Measurements from ENCODE around the gene ERC2. TPM values are rescaled to one million over a fixed set of nuclear protein-coding genes. Genes with fewer than 3 reads are reported as not detected.

The ERC2 gene
- total and polyA plus RNA-seq, 2 of the 13 experiments (the other 11 are each of a cell fraction or from before 2014, with no cell fraction given) = 0.16 to 0.22 TPM

DNA sequence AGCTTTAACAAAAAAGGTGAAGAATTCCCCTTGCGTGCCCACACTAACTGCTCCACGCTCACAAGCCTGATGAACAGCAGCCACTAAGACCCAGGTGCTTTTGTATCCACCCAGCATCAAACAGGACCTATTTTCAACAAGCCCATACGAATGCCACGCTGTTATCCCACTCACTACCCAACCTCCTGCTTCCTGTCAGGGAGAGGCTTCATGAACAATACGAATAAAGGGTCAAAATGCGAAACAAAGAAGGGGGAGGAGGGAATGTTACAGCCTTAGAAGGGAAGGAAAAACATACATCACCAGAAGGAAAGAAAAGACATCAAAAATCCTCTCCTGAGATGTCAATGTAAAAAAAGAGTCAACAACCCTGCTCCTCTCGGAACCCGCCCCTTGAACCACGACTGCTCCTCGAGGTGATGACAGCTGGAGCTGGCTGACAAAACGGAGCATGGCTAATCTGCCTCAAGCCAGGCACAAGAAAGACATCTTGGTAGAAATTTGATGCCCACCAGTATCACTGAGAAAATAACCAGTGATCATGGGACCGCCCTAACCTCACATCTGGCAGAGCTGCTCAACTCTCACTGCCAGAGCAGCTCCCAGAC, 9.7 kb downstream of the ERC2 start (continued):
- TF ChIP-seq, protein P1, sequence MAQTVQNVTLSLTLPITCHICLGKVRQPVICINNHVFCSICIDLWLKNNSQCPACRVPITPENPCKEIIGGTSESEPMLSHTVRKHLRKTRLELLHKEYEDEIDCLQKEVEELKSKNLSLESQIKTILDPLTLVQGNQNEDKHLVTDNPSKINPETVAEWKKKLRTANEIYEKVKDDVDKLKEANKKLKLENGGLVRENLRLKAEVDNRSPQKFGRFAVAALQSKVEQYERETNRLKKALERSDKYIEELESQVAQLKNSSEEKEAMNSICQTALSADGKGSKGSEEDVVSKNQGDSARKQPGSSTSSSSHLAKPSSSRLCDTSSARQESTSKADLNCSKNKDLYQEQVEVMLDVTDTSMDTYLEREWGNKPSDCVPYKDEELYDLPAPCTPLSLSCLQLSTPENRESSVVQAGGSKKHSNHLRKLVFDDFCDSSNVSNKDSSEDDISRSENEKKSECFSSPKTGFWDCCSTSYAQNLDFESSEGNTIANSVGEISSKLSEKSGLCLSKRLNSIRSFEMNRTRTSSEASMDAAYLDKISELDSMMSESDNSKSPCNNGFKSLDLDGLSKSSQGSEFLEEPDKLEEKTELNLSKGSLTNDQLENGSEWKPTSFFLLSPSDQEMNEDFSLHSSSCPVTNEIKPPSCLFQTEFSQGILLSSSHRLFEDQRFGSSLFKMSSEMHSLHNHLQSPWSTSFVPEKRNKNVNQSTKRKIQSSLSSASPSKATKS (CRISPR knock-in tag; IDR thresholded peaks at IDR 0.05) = no peak
- TF ChIP-seq NR3C1 (CRISPR knock-in tag; IDR thresholded peaks at IDR 0.05) = no peak

DNA sequence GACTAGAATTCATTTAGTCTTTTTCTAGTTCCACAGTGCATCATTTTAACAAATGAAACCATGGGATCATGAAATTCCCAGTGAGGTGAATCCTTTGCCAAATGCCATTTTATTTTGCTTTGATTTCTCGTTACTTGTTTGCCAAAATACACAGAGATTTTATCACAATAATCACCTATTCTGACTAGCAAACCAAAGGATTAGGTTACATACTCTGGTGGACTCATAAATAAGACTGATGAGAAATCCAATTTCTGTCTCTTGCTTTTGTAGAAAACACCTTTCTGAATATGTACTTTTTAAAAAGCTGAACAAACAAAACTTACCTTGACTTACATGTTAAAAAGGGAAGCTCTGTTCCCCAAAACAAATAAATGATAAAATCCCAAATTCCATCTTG, 12.2 kb downstream of the ERC2 start:
- intact Hi-C loops (cut with micrococcal nuclease; ENCODE audit: unreplicated experiment) (no loop called here), in situ Hi-C loops (cut with HindIII; ENCODE audit: extremely low pct_ligation_motif_present, low pct_unique_long_range_greater_than_20kb) (no loop called here)
- H3K4me3 ChIP-seq (replicated peaks in 1 of 3; ENCODE audit: insufficient read depth in 1 of 3, low read depth in 2 of 3, low read length in 3 of 3) = no peak overlapping the region
- H3K9me3 ChIP-seq (ENCODE audit: low read length) = no peaks in the 10 kb centered on the region
- H3K79me2 ChIP-seq (ENCODE audit: insufficient read depth, low read length) = no peaks in the 10 kb centered on the region
- no peak overlapping the region for H2AFZ ChIP-seq (ENCODE audit: low read length)
- no peak for FAIRE-seq
- no peak for ATAC-seq
- no peaks in the 10 kb centered on the region for H3K4me1 ChIP-seq (ENCODE audit: insufficient read depth, low read length)
- H3K27me3 ChIP-seq (ENCODE audit: control insufficient read depth in 1 of 2, insufficient read depth in 2 of 2, low read length in 2 of 2) = peaks cover 0 to 16% of the 10 kb centered on the region in 2 experiments; a peak in 3 of 5 replicates
- no TSS peak for BruUV-seq (replicated peaks)
- WGBS (ENCODE audit: low lambda C conversion rate) = 0% methylated on average over 1 of the region's 1 CpG
- no peak overlapping the region for H3K27ac ChIP-seq (ENCODE audit: extremely low read length, insufficient read depth, low read length)
- no peaks in the 10 kb centered on the region for H3K36me3 ChIP-seq (replicated peaks in 1 of 2; ENCODE audit: control insufficient read depth in 1 of 2, insufficient read depth in 2 of 2, low read length in 2 of 2)
- no peak overlapping the region for H3K4me2 ChIP-seq (ENCODE audit: low read depth, low read length)
- no peaks in the 10 kb centered on the region for H4K20me1 ChIP-seq (ENCODE audit: insufficient read depth, low read length)
- CTCF ChIA-PET (ENCODE audit: low intra/inter-chr PET ratio, low total read pairs) = no interaction called here
- H3K9ac ChIP-seq (ENCODE audit: insufficient read depth, low read depth, low read length) = no peak overlapping the region
- POLR2A ChIA-PET = no interaction called here
- no peak for DNase-seq (ENCODE audit: low spot score)
- TF ChIP-seq KDM4B (CRISPR knock-in tag; IDR thresholded peaks at IDR 0.05) (no peak), ZFYVE20 (CRISPR knock-in tag; IDR thresholded peaks at IDR 0.05; ENCODE audit: borderline replicate concordance, low read depth) (no peak), NCOA5 (CRISPR knock-in tag; IDR thresholded peaks at IDR 0.05) (no peak), ZEB1 (IDR thresholded peaks at IDR 0.05; ENCODE audit: insufficient replicate concordance, low read depth) (no peak), BRCA1 (CRISPR knock-in tag; IDR thresholded peaks at IDR 0.05) (no peak), ZNF747 (CRISPR knock-in tag; IDR thresholded peaks at IDR 0.05; ENCODE audit: borderline replicate concordance) (no peak), MXD4 (CRISPR knock-in tag; IDR thresholded peaks at IDR 0.05) (no peak), ZFP37 (CRISPR knock-in tag; IDR thresholded peaks at IDR 0.05; ENCODE audit: borderline replicate concordance) (no peak), ARNT2 (CRISPR knock-in tag; IDR thresholded peaks at IDR 0.05; ENCODE audit: low read depth) (no peak), FOXA1 (IDR thresholded peaks at IDR 0.05) (no peak), FOXA1 (CRISPR knock-in tag; IDR thresholded peaks at IDR 0.05) (no peak), GTF2F1 (IDR thresholded peaks at IDR 0.05; ENCODE audit: low read length) (no peak), SAFB2 (CRISPR knock-in tag; IDR thresholded peaks at IDR 0.05; ENCODE audit: borderline replicate concordance, low read depth) (no peak), ETV6 (CRISPR knock-in tag; conservative IDR thresholded peaks at IDR 0.05) (no peak)
